Fibroblast of lung (primary cell): ENCODE measurements around the gene NUP214. TPM values are rescaled to one million over a fixed set of nuclear protein-coding genes. Genes with fewer than 3 reads are reported as not detected.

Experiments
- DNase-seq, 2 donors: peaks; one replicate each; pipeline versions ENCODE4 v3.0.0 to v3.0.0-alpha.2; 2010; ENCODE audit warnings: low read depth in 2 of 2
- H2AFZ ChIP-seq: 2 replicates; pipeline ENCODE4 v1.5.1; 2012; ENCODE audit warnings: low read length, control low read depth, inconsistent platforms
- H3K27ac ChIP-seq: 2 replicates; pipeline ENCODE4 v1.5.1; 2011; ENCODE audit warnings: low read length, control low read depth; ENCODE audit not compliant: insufficient read depth
- H3K27me3 ChIP-seq: 2 replicates; pipeline ENCODE4 v1.5.1; 2011; ENCODE audit warnings: mild to moderate bottlenecking, low read length; ENCODE audit not compliant: control insufficient read depth, insufficient read depth
- H3K36me3 ChIP-seq: 2 replicates; pipeline ENCODE4 v1.5.1; 2011; ENCODE audit warnings: low read length; ENCODE audit not compliant: control insufficient read depth, insufficient read depth
- H3K4me1 ChIP-seq: 2 replicates; pipeline ENCODE4 v1.5.1; 2011; ENCODE audit warnings: low read length; ENCODE audit not compliant: control insufficient read depth, insufficient read depth; ENCODE audit errors: extremely low read depth
- H3K4me2 ChIP-seq: 2 replicates; pipeline ENCODE4 v1.5.1; 2011; ENCODE audit warnings: low read length, control low read depth; ENCODE audit not compliant: insufficient read depth; ENCODE audit errors: extremely low read depth
- H3K4me3 ChIP-seq, 4 experiments: fragments of 200-600 bp in 1 of 4; sonication (generic) in 1 of 4; replicated peaks in 1 of 4; 2 replicates each; pipeline ENCODE4 v1.5.1; 2011 to 2016; ENCODE audit warnings: low read length in 4 of 4, low read depth in 3 of 4, mild to moderate bottlenecking in 3 of 4, control low read depth in 2 of 4, inconsistent platforms in 1 of 4, mixed read lengths in 1 of 4; ENCODE audit not compliant: insufficient read depth in 1 of 4; ENCODE audit errors: control extremely low read depth in 1 of 4
- H3K79me2 ChIP-seq: 2 replicates; pipeline ENCODE4 v1.5.1; 2012; ENCODE audit warnings: mild to moderate bottlenecking, low read length, inconsistent platforms; ENCODE audit not compliant: control insufficient read depth, insufficient read depth
- H3K9ac ChIP-seq: 2 replicates; pipeline ENCODE4 v1.5.1; 2011; ENCODE audit warnings: mild to moderate bottlenecking, low read length, control low read depth; ENCODE audit not compliant: insufficient read depth
- H3K9me3 ChIP-seq: 2 replicates; pipeline ENCODE4 v1.5.1; 2012; ENCODE audit warnings: low read depth, low read length; ENCODE audit not compliant: control insufficient read depth, insufficient read depth
- H4K20me1 ChIP-seq: 2 replicates; pipeline ENCODE4 v1.5.1; 2011; ENCODE audit warnings: low read length; ENCODE audit not compliant: control insufficient read depth, insufficient read depth; ENCODE audit errors: extremely low read depth
- EZH2 ChIP-seq: IDR thresholded peaks from 2 replicates; pipeline ENCODE4 v1.5.1; 2012; ENCODE audit warnings: low read length, control low read depth, mild to moderate bottlenecking; ENCODE audit errors: missing control alignments
- polyA plus RNA-seq, 2 donors: library from polyadenylated mRNA; depleted of rRNA in 1 of 2; stranded (reverse) in 1 of 2; unstranded in 1 of 2; fragments of >200 nt; gene quantifications; 2 replicates each; pipeline ENCODE4 v1.2.1, GENCODE V29; 2011 to 2012; ENCODE audit warnings: missing spikeins in 1 of 2
- total RNA-seq: library from RNA; depleted of rRNA; stranded (reverse); fragments of >200 nt; gene quantifications from 2 replicates; pipeline ENCODE4 v1.2.1, GENCODE V29; 2014
- TF ChIP-seq, protein P1 (sequence below), 2 donors: IDR thresholded peaks in 1 of 2; conservative IDR thresholded peaks in 1 of 2; 1 replicate in 1 of 2; 2 replicates in 1 of 2; pipeline ENCODE4 v1.5.1; 2011 to 2012; ENCODE audit warnings: low read length in 2 of 2, control low read depth in 1 of 2, inconsistent platforms in 1 of 2, low read depth in 1 of 2, mild to moderate bottlenecking in 1 of 2

Gene NUP214
- total and polyA plus RNA-seq, 2 donors (not counting 1 experiment from before 2014, with no cell fraction given), result 5.0 to 12.2 TPM

DNA sequence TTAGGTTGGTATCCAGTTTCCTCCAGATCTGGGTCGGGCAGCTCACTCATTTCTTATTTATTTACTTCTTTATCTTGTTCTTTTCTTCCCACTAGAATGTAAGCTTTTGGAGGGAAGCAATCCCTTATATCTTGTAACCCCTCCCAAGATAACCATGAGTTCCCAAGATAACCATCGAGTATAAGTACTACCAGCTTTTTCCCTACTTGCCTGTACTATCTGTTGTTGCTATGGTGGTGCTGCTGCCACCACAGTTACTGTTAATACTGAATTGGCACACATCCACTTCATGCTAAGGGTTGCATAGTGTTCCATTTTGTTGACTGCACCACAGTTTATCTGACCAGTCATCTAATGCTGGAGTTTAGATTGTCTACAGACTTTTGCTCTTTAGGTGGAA, 19.9 kb downstream of the NUP214 start:
- no peaks in the 10 kb centered on the region for H3K27me3 ChIP-seq
- no peak overlapping the region for H3K27ac ChIP-seq
- no peaks in the 10 kb centered on the region for H3K9me3 ChIP-seq
- no peak for DNase-seq
- H3K9ac ChIP-seq, result no peak overlapping the region
- TF ChIP-seq, protein P1, sequence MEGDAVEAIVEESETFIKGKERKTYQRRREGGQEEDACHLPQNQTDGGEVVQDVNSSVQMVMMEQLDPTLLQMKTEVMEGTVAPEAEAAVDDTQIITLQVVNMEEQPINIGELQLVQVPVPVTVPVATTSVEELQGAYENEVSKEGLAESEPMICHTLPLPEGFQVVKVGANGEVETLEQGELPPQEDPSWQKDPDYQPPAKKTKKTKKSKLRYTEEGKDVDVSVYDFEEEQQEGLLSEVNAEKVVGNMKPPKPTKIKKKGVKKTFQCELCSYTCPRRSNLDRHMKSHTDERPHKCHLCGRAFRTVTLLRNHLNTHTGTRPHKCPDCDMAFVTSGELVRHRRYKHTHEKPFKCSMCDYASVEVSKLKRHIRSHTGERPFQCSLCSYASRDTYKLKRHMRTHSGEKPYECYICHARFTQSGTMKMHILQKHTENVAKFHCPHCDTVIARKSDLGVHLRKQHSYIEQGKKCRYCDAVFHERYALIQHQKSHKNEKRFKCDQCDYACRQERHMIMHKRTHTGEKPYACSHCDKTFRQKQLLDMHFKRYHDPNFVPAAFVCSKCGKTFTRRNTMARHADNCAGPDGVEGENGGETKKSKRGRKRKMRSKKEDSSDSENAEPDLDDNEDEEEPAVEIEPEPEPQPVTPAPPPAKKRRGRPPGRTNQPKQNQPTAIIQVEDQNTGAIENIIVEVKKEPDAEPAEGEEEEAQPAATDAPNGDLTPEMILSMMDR (conservative IDR thresholded peaks at IDR 0.05 in 1 of 2, IDR thresholded peaks at IDR 0.05 in 1 of 2; ENCODE audit: low read depth in 1 of 2, low read length in 2 of 2), result no peak
- no peak for TF ChIP-seq EZH2
- no peak overlapping the region for H3K4me2 ChIP-seq
- no peak overlapping the region for H2AFZ ChIP-seq
- no peaks in the 10 kb centered on the region for H4K20me1 ChIP-seq
- H3K4me3 ChIP-seq, result no peak overlapping the region
- H3K79me2 ChIP-seq, result no peaks in the 10 kb centered on the region
- H3K36me3 ChIP-seq, result peaks cover 16% of the 10 kb centered on the region
- no peaks in the 10 kb centered on the region for H3K4me1 ChIP-seq

DNA sequence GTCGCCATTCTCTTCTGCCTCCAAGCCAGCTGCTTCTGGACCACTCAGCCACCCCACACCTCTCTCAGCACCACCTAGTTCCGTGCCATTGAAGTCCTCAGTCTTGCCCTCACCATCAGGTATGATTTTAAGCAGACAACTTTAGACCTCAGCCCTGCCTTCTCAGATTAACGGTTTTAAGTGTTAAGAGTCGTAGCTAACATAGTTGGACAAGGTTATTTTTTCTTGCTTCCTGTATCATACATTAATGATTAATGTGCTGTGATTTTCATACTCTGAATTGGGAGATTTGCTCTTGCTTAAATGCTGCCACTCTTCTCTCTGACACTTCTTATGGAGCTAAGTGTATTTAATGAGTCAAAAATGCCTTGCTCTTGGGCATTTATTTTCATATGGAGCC, 20.8 kb downstream of the NUP214 start:
- Histone ChIP-seq H3K9me3 (no peaks in the 10 kb centered on the region), H3K4me3 (no peak overlapping the region), H4K20me1 (no peaks in the 10 kb centered on the region), H2AFZ (no peak overlapping the region), H3K4me1 (no peaks in the 10 kb centered on the region), H3K36me3 (peaks cover 19% of the 10 kb centered on the region), H3K27me3 (no peaks in the 10 kb centered on the region), H3K4me2 (no peak overlapping the region), H3K79me2 (no peaks in the 10 kb centered on the region), H3K9ac (no peak overlapping the region), H3K27ac (no peak overlapping the region)
- DNase-seq, result no peak
- TF ChIP-seq EZH2, result no peak
- TF ChIP-seq, protein P1 (conservative IDR thresholded peaks at IDR 0.05 in 1 of 2, IDR thresholded peaks at IDR 0.05 in 1 of 2; ENCODE audit: low read depth in 1 of 2, low read length in 2 of 2), result no peak

DNA sequence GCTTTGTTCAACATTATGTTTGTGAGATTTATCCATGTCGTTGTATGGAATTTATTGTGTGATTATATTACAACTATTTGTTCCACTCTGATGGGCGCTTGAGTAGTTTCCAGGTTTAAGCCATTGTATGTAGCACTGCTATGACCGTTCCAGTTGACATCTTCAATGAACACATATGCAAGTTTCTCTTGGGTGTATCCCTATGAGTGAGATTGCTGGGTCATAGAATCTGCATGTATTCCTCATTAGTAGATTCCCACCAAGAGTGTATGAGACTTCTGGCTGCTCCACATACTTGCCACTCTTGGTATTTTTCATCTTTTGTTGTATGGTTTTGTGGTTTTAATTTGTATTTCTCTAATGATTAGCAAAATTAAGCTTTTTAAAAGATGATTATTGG, 22.9 kb downstream of the NUP214 start:
- no peaks in the 10 kb centered on the region for H3K4me1 ChIP-seq
- no peak for DNase-seq
- H3K9ac ChIP-seq, result no peak overlapping the region
- no peak overlapping the region for H3K4me2 ChIP-seq
- H2AFZ ChIP-seq, result no peak overlapping the region
- H3K36me3 ChIP-seq, result peaks cover 20% of the 10 kb centered on the region
- no peaks in the 10 kb centered on the region for H3K79me2 ChIP-seq
- no peak for TF ChIP-seq EZH2
- TF ChIP-seq, protein P1 (conservative IDR thresholded peaks at IDR 0.05 in 1 of 2, IDR thresholded peaks at IDR 0.05 in 1 of 2; ENCODE audit: low read depth in 1 of 2, low read length in 2 of 2), result no peak
- no peaks in the 10 kb centered on the region for H4K20me1 ChIP-seq
- no peak overlapping the region for H3K27ac ChIP-seq
- H3K4me3 ChIP-seq, result no peak overlapping the region
- no peaks in the 10 kb centered on the region for H3K27me3 ChIP-seq
- H3K9me3 ChIP-seq, result no peaks in the 10 kb centered on the region
